Measurements from ENCODE around the gene CDKN2AIPNL.
"Not testable (repeated sequence)": the region's sequence is repeated elsewhere in the genome, so short reads cannot be mapped to it uniquely, and the experiment has no call there.

CDKN2AIPNL gene

DNA sequence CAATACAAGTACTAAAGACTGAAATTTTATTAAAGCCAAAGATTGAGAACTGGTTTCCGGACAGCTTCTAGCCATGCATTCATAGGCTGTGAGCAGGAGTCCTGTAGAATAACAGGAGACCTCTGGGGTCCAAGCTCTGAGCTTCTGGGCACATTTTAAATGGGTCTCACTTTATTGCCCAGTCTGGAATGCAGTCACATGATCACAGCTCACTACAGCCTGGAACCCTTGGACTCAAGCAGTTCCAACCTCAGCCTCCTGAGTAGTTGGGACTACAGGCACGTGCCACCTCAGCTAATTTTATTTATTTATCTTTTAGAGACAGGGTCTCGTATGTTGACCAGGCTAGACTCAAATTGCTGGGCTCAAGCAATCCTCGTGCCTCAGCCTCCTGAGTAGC lies 15.4 kb downstream of the CDKN2AIPNL start:
- no peak for DNase-seq

GRCh38 chr5:134394932-134395331 lies 16.7 kb downstream of the CDKN2AIPNL start:
- no peak for DNase-seq

DNA sequence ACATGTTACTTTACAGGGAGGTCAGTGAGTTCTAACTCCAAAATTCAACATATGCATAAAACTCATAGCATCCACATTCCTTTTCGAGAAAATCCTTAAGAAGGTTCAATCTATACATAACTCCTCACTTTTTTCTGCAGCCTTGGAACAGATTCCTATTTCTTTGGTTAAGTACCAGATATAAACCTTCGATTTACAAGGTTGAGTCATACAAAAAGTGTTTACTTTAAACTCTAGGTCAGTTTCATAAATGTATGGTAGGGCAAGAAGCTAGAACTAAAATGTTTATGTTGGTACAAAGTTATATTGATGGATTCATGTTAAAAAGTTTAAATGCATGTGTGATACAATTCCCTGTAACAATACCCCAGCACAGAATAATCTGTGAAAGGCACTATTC lies 19.4 kb downstream of the CDKN2AIPNL start:
- DNase-seq: no peak

GRCh38 chr5:134387443-134387842 lies 24.2 kb downstream of the CDKN2AIPNL start:
- DNase-seq: no peak

GRCh38 chr5:134383980-134384697 lies 27.5 kb downstream of the CDKN2AIPNL start:
- DNase-seq: no peak

- not testable (repeated sequence) for DNase-seq
Observed at GRCh38 chr5:134382204-134382603, 29.5 kb downstream of the CDKN2AIPNL start.

- no peak for DNase-seq
Observed at GRCh38 chr5:134380346-134380745, 31.3 kb downstream of the CDKN2AIPNL start.

GRCh38 chr5:134374232-134374631 lies 37.4 kb downstream of the CDKN2AIPNL start:
- no peak for DNase-seq

DNA sequence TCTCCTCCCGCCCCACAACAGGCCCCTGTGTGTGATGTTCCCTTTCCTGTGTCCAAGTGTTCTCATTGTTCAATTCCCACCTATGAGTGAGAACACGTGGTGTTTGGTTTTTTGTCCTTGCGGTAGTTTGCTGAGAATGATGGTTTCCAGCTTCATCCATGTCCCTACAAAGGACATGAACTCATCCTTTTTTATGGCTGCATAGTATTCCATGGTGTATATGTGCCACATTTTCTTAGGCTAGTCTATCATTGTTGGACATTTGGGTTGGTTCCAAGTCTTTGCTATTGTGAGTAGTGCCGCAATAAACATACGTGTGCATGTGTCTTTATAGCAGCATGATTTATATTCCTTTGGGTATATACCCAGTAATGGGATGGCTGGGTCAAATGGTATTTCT lies 38.0 kb downstream of the CDKN2AIPNL start:
- DNase-seq: not testable (repeated sequence)

GRCh38 chr5:134371834-134372340 lies 39.8 kb downstream of the CDKN2AIPNL start:
- peak; percentile 51 for DNase-seq

GRCh38 chr5:134370871-134371833 lies 40.5 kb downstream of the CDKN2AIPNL start, which contains the start of gene UBE2B:
TSS of gene UBE2B (plus strand) at chr5:134371569. CDS start at chr5:134371596, 27 bp downstream.
- DNase-seq: peak; percentile 100

DNA sequence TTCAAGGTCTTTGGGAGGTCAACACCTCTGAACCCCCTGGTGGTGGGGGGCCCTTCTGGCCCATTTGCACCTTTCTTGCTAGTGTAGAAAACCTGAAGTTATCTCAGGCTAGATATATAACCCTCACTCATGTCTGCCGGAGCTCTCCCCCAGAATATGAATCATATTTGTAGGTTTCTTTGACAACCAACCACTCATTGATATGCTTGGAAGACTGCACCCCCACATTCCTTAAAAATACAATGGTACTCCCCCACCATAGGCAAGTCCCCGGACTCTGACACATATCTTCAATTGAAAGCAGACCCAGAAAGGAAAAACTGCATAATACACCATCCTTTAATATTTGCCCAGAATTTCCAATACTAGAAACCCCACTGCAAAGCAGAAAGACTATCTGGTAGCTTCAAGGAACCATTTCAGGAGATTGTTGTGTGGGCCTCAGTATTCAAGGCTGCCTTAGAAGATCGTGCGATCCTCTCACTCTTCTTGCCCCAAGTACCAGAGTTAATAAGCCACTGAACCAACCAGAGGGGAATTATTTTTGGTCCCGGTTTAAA lies 41.3 kb downstream of the CDKN2AIPNL start:
- peak; percentile 3 for DNase-seq

GRCh38 chr5:134365604-134366003 lies 46.1 kb downstream of the CDKN2AIPNL start:
- no peak for DNase-seq

DNA sequence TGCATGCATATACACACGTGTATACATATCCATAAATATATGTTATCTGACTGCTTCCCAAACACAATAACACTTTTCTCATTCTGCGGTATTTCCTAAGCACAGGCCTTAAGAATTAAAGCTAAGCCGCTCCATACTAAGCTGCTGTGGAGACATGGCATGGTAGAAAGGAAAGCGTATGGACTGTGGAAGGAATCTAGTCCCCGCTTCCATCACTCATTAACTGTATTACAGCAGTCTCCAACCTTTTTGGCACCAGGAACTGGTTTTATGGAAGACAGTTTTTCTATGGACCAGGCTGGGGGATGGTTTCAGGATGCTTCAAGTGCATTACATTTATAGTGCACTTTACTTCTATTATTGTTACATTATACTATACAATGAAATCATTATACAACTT lies 56.0 kb downstream of the CDKN2AIPNL start:
- no peak for DNase-seq
